RWPE2 (cell line): ENCODE measurements around the gene FEZF2.

Experiments used
- ATAC-seq: fragments of 200-7000 bp; cut with Tn5 transposase; 3 replicates; pipeline ENCODE4 v1.9.1; 2021; ENCODE audit warnings: low read depth
- DNase-seq: peaks from one replicate; pipeline ENCODE4 v3.0.0-alpha.2; 2020; ENCODE audit warnings: low spot score
- H3K27ac ChIP-seq: fragments of 450-650 bp; 2 replicates; pipeline ENCODE4 v1.5.1; 2017; ENCODE audit warnings: mild to moderate bottlenecking; ENCODE audit not compliant: poor library complexity, severe bottlenecking
- H3K27me3 ChIP-seq: fragments of 250-450 bp; sonication (Bioruptor Pico); 2 replicates; pipeline ENCODE4 v1.5.1; 2021; ENCODE audit warnings: mild to moderate bottlenecking, moderate library complexity; ENCODE audit not compliant: insufficient read depth, poor library complexity, severe bottlenecking
- H3K36me3 ChIP-seq: fragments of 250-450 bp; sonication (Bioruptor Pico); 2 replicates; pipeline ENCODE4 v1.5.1; 2020; ENCODE audit warnings: low read depth, mild to moderate bottlenecking, moderate library complexity
- H3K4me1 ChIP-seq: fragments of 250-450 bp; sonication (Bioruptor Pico); 2 replicates; pipeline ENCODE4 v1.5.1; 2021; ENCODE audit warnings: mild to moderate bottlenecking, moderate library complexity; ENCODE audit not compliant: insufficient read depth, poor library complexity, severe bottlenecking
- H3K4me3 ChIP-seq: fragments of 250-450 bp; sonication (Bioruptor Pico); 2 replicates; pipeline ENCODE4 v1.5.1; 2021; ENCODE audit warnings: mild to moderate bottlenecking, moderate library complexity; ENCODE audit not compliant: severe bottlenecking
- H3K9me3 ChIP-seq: fragments of 250-450 bp; sonication (Bioruptor Pico); 2 replicates; pipeline ENCODE4 v1.5.1; 2021; ENCODE audit warnings: mild to moderate bottlenecking, moderate library complexity; ENCODE audit not compliant: severe bottlenecking
- CTCF ChIP-seq: fragments of 450-650 bp; IDR thresholded peaks from one replicate; pipeline ENCODE4 v1.5.1; 2017; ENCODE audit warnings: mild to moderate bottlenecking, moderate library complexity; ENCODE audit not compliant: poor library complexity, severe bottlenecking

FEZF2 gene

GRCh38 chr3:62403765-62404164 lies 30.4 kb upstream of the FEZF2 start:
- ATAC-seq (no peak), DNase-seq (no peak)
- Histone ChIP-seq H3K4me1 (no peaks in the 10 kb centered on the region), H3K36me3 (no peaks in the 10 kb centered on the region), H3K27ac (no peak overlapping the region), H3K4me3 (no peak overlapping the region), H3K9me3 (no peaks in the 10 kb centered on the region), H3K27me3 (peaks cover 41% of the 10 kb centered on the region)
- no peak for TF ChIP-seq CTCF

- Histone ChIP-seq H3K27ac (no peak overlapping the region), H3K9me3 (no peaks in the 10 kb centered on the region), H3K27me3 (peaks cover 33% of the 10 kb centered on the region), H3K4me3 (no peak overlapping the region), H3K36me3 (no peaks in the 10 kb centered on the region), H3K4me1 (no peaks in the 10 kb centered on the region)
- TF ChIP-seq CTCF: no peak
- no peak for ATAC-seq
- no peak for DNase-seq
Observed at GRCh38 chr3:62392626-62393292, 19.4 kb upstream of the FEZF2 start.

- no peak overlapping the region for H3K4me3 ChIP-seq
- TF ChIP-seq CTCF: no peak
- DNase-seq (no peak), ATAC-seq (no peak)
- H3K4me1 ChIP-seq: no peaks in the 10 kb centered on the region
- peaks cover 25% of the 10 kb centered on the region for H3K27me3 ChIP-seq
- no peaks in the 10 kb centered on the region for H3K36me3 ChIP-seq
- no peak overlapping the region for H3K27ac ChIP-seq
- H3K9me3 ChIP-seq: no peaks in the 10 kb centered on the region
Observed at GRCh38 chr3:62387251-62387650, 13.9 kb upstream of the FEZF2 start.

GRCh38 chr3:62379321-62379798 lies 6.0 kb upstream of the FEZF2 start:
- Histone ChIP-seq H3K4me1 (no peaks in the 10 kb centered on the region), H3K36me3 (no peaks in the 10 kb centered on the region), H3K9me3 (no peaks in the 10 kb centered on the region), H3K27ac (no peak overlapping the region), H3K27me3 (peaks cover 88% of the 10 kb centered on the region), H3K4me3 (no peak overlapping the region)
- TF ChIP-seq CTCF: no peak
- no peak for DNase-seq
- no peak for ATAC-seq

GRCh38 chr3:62378921-62379320 lies 5.6 kb upstream of the FEZF2 start:
- no peak overlapping the region for H3K4me3 ChIP-seq
- H3K4me1 ChIP-seq: no peaks in the 10 kb centered on the region
- no peak for TF ChIP-seq CTCF
- H3K27ac ChIP-seq: no peak overlapping the region
- peaks cover 92% of the 10 kb centered on the region for H3K27me3 ChIP-seq
- DNase-seq: no peak
- H3K36me3 ChIP-seq: no peaks in the 10 kb centered on the region
- ATAC-seq: no peak
- H3K9me3 ChIP-seq: no peaks in the 10 kb centered on the region
